H1 (cell line): ENCODE data around the gene RAB31.

Experiments used
- GTF2F1 ChIP-seq: IDR thresholded peaks from 2 replicates; pipeline ENCODE4 v1.6.1; 2012; ENCODE audit warnings: low read depth, low read length, improper control_type of control experiment, borderline replicate concordance
- HDAC6 ChIP-seq: IDR thresholded peaks from one replicate; pipeline ENCODE4 v1.7.1; 2012; ENCODE audit warnings: low read depth, mild to moderate bottlenecking, inconsistent platforms, low read length, moderate library complexity
- POLR2A ChIP-seq, 2 experiments: IDR thresholded peaks; 1 replicate in 1 of 2; 2 replicates in 1 of 2; pipeline ENCODE4 v1.6.1; 2011; ENCODE audit warnings: low read depth in 2 of 2, low read length in 2 of 2, mild to moderate bottlenecking in 2 of 2; ENCODE audit errors: control extremely low read depth in 1 of 2
- TAF1 ChIP-seq: IDR thresholded peaks from 2 replicates; pipeline ENCODE4 v1.6.1; 2011; ENCODE audit warnings: mild to moderate bottlenecking, low read depth, low read length
- TF ChIP-seq, protein P1 (sequence below): IDR thresholded peaks from 2 replicates; pipeline ENCODE4 v1.6.1; 2012; ENCODE audit warnings: inconsistent platforms
- TF ChIP-seq, protein P2 (sequence below), 3 experiments: IDR thresholded peaks; 1 replicate in 2 of 3; 2 replicates in 1 of 3; pipeline versions ENCODE4 v1.5.1 to v1.6.1; 2011; ENCODE audit warnings: low read length in 3 of 3, mild to moderate bottlenecking in 3 of 3, inconsistent platforms in 2 of 3, low read depth in 1 of 3, moderate library complexity in 1 of 3; ENCODE audit not compliant: insufficient read depth in 1 of 3; ENCODE audit errors: control extremely low read depth in 1 of 3

DNA sequence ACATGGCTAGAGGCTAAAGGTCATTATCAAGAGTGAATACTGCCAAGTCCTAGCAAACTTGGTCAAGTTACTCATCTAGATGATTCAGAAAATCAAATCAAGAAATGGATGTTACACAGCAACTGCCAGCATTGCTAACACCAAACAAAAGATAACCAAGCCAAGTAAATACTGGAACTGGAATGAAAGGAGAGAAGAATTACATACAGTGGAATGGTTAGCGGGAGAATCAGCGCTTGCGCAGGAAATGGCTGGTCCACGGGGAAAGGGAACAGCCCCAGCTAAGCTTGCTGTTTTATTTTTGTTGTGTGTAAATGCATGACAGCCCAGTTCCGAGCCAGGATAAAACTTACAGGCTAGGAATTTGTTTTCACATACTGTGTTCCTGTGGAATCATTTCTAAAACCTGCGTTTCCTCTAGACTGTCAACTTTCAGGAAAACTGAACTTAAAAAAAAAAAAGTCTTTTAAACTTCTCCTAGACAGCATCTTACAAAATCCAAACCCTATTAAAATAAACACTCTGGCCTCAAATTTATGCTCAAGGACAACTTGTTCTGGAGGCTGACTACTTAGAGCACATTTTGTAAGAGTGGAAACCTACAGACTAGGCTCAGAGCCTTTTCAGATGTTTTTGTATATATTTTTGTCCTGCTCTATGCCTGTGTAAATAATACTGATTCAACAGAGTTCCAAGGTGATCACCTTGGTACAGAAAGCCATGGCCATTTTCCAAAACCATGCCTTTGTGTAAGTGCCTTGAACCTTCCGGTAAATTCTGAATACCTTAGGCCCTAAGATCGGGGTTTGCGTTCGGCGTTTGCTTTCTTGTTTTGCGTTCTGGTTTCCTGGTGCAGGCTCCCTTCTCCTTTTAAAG lies 146.9 kb downstream of the RAB31 start:
- TF ChIP-seq GTF2F1 (no peak), TAF1 (no peak), POLR2A (IDR thresholded peaks at IDR 0.05; ENCODE audit: control extremely low read depth in 1 of 2, low read depth in 2 of 2, low read length in 2 of 2) (no peak), HDAC6 (no peak)
- TF ChIP-seq, protein P1, sequence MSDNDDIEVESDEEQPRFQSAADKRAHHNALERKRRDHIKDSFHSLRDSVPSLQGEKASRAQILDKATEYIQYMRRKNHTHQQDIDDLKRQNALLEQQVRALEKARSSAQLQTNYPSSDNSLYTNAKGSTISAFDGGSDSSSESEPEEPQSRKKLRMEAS, result no peak
- TF ChIP-seq, protein P2, sequence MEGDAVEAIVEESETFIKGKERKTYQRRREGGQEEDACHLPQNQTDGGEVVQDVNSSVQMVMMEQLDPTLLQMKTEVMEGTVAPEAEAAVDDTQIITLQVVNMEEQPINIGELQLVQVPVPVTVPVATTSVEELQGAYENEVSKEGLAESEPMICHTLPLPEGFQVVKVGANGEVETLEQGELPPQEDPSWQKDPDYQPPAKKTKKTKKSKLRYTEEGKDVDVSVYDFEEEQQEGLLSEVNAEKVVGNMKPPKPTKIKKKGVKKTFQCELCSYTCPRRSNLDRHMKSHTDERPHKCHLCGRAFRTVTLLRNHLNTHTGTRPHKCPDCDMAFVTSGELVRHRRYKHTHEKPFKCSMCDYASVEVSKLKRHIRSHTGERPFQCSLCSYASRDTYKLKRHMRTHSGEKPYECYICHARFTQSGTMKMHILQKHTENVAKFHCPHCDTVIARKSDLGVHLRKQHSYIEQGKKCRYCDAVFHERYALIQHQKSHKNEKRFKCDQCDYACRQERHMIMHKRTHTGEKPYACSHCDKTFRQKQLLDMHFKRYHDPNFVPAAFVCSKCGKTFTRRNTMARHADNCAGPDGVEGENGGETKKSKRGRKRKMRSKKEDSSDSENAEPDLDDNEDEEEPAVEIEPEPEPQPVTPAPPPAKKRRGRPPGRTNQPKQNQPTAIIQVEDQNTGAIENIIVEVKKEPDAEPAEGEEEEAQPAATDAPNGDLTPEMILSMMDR (IDR thresholded peaks at IDR 0.05; ENCODE audit: control extremely low read depth in 1 of 3, insufficient read depth in 1 of 3, low read depth in 1 of 3, low read length in 3 of 3), result no peak
